WTC11 (cell line): ENCODE results near the gene ARL17A.
"Not testable (repeated sequence)": the region's sequence is repeated elsewhere in the genome, so short reads cannot be mapped to it uniquely, and the experiment has no call there.

Source experiments
- NR2C2 ChIP-seq: sonication (generic); formaldehyde crosslinking; IDR thresholded peaks from 2 replicates; pipeline ENCODE4 v1.8.0; 2022; ENCODE audit warnings: mild to moderate bottlenecking, missing genetic modification reagents
- SMAD4 ChIP-seq: sonication (generic); formaldehyde crosslinking; IDR thresholded peaks from 2 replicates; pipeline ENCODE4 v1.8.0; 2022; ENCODE audit warnings: mild to moderate bottlenecking, missing genetic modification reagents
- TP53 ChIP-seq: sonication (generic); formaldehyde crosslinking; IDR thresholded peaks from 2 replicates; pipeline ENCODE4 v1.8.1; 2023; ENCODE audit warnings: mild to moderate bottlenecking, missing genetic modification reagents
- TF ChIP-seq, protein P1 (sequence below): fragments of 200-600 bp; IDR thresholded peaks from 2 replicates; pipeline ENCODE4 v1.8.0; 2022; ENCODE audit warnings: antibody characterized with exemption
- TF ChIP-seq, protein P2 (sequence below): sonication (generic); formaldehyde crosslinking; IDR thresholded peaks from 2 replicates; pipeline ENCODE4 v1.8.1; 2022; ENCODE audit warnings: mild to moderate bottlenecking, moderate library complexity, missing genetic modification reagents

DNA sequence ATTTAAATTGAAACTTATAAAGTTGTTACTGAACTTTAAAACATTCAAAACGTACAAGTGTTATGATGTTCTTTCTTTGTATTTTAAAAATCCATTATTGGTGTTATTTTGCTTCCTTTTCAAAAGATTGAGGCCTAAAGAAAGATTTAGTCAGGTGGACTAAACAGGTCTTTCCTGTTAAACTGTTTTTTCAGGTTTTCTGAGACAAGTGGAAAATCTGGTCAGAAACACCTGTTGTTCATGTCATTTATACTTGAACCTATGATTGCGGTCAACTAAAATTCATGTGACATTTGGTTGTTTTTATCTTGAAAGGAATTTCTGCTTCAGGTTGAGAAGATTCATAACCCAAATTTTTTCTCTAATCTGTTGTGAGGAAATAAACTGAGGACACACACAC lies 98.2 kb downstream of the ARL17A start:
- not testable (repeated sequence) for TF ChIP-seq TP53; SMAD4 (CRISPR knock-in tag); NR2C2 (CRISPR knock-in tag)
- TF ChIP-seq, protein P1, sequence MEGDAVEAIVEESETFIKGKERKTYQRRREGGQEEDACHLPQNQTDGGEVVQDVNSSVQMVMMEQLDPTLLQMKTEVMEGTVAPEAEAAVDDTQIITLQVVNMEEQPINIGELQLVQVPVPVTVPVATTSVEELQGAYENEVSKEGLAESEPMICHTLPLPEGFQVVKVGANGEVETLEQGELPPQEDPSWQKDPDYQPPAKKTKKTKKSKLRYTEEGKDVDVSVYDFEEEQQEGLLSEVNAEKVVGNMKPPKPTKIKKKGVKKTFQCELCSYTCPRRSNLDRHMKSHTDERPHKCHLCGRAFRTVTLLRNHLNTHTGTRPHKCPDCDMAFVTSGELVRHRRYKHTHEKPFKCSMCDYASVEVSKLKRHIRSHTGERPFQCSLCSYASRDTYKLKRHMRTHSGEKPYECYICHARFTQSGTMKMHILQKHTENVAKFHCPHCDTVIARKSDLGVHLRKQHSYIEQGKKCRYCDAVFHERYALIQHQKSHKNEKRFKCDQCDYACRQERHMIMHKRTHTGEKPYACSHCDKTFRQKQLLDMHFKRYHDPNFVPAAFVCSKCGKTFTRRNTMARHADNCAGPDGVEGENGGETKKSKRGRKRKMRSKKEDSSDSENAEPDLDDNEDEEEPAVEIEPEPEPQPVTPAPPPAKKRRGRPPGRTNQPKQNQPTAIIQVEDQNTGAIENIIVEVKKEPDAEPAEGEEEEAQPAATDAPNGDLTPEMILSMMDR, result not testable (repeated sequence)
- TF ChIP-seq, protein P2, sequence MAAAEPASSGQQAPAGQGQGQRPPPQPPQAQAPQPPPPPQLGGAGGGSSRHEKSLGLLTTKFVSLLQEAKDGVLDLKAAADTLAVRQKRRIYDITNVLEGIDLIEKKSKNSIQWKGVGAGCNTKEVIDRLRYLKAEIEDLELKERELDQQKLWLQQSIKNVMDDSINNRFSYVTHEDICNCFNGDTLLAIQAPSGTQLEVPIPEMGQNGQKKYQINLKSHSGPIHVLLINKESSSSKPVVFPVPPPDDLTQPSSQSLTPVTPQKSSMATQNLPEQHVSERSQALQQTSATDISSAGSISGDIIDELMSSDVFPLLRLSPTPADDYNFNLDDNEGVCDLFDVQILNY (CRISPR knock-in tag), result not testable (repeated sequence)
